Mesothelial cell of epicardium (in vitro differentiated cells): Measurements from ENCODE around the gene DNAJB6. TPM values are rescaled to one million over a fixed set of nuclear protein-coding genes. Genes with fewer than 3 reads are reported as not detected.

Source experiments
- DNase-seq, 2 experiments: peaks; one replicate each; pipeline ENCODE4 v3.0.0; 2021; ENCODE audit warnings: low spot score in 2 of 2; ENCODE audit not compliant: unreplicated experiment in 2 of 2
- H3K27ac Mint-ChIP-seq: 2 replicates; pipeline ENCODE4 v1.8.0; 2021; ENCODE audit warnings: mixed read lengths
- H3K27me3 Mint-ChIP-seq: 2 replicates; pipeline ENCODE4 v1.8.0; 2021; ENCODE audit warnings: low read depth, mixed read lengths
- H3K36me3 Mint-ChIP-seq: 2 replicates; pipeline ENCODE4 v1.8.0; 2021; ENCODE audit warnings: mixed read lengths
- H3K4me1 Mint-ChIP-seq: 2 replicates; pipeline ENCODE4 v1.8.0; 2021; ENCODE audit warnings: mixed read lengths
- H3K4me3 Mint-ChIP-seq: 2 replicates; pipeline ENCODE4 v1.8.0; 2021; ENCODE audit warnings: mild to moderate bottlenecking, moderate library complexity, mixed read lengths
- H3K9me3 Mint-ChIP-seq: 2 replicates; pipeline ENCODE4 v1.8.0; 2021; ENCODE audit warnings: mixed read lengths
- CTCF ChIP-seq: fragments of 200-600 bp; sonication (generic); IDR thresholded peaks from one replicate; pipeline ENCODE4 v1.5.0; 2021; ENCODE audit warnings: antibody characterized with exemption; ENCODE audit not compliant: unreplicated experiment
- total RNA-seq: library from RNA; stranded (reverse); gene quantifications from 3 replicates; pipeline ENCODE4 v1.2.1, GENCODE V29; 2021

Gene DNAJB6
- total RNA-seq, 1 donor from 2014 or later, result 115 TPM

GRCh38 chr7:157368955-157369354 is 32.2 kb downstream of the DNAJB6 start:
- Mint-ChIP-seq H3K27ac (no peak overlapping the region), H3K27me3 (no peaks in the 10 kb centered on the region), H3K4me3 (no peak overlapping the region), H3K36me3 (peaks cover 51% of the 10 kb centered on the region), H3K4me1 (no peaks in the 10 kb centered on the region), H3K9me3 (peaks cover 4% of the 10 kb centered on the region)
- no peak for DNase-seq
- TF ChIP-seq CTCF, result no peak

GRCh38 chr7:157370742-157371141 is 33.9 kb downstream of the DNAJB6 start:
- peaks cover 2% of the 10 kb centered on the region for H3K4me1 Mint-ChIP-seq
- H3K4me3 Mint-ChIP-seq, result no peak overlapping the region
- no peak overlapping the region for H3K27ac Mint-ChIP-seq
- H3K9me3 Mint-ChIP-seq, result peaks cover 4% of the 10 kb centered on the region
- H3K36me3 Mint-ChIP-seq, result peaks cover 44% of the 10 kb centered on the region
- no peaks in the 10 kb centered on the region for H3K27me3 Mint-ChIP-seq
- TF ChIP-seq CTCF, result no peak
- DNase-seq, result no peak

- Mint-ChIP-seq H3K9me3 (peaks cover 2% of the 10 kb centered on the region), H3K36me3 (peaks cover 40% of the 10 kb centered on the region), H3K27me3 (no peaks in the 10 kb centered on the region), H3K4me1 (peaks cover 2% of the 10 kb centered on the region), H3K27ac (no peak overlapping the region), H3K4me3 (no peak overlapping the region)
- no peak for DNase-seq
- TF ChIP-seq CTCF, result no peak
These were observed 34.5 kb downstream of the DNAJB6 start for GRCh38 chr7:157371296-157371695.

GRCh38 chr7:157372300-157373232 is 35.8 kb downstream of the DNAJB6 start:
- no peak overlapping the region for H3K27ac Mint-ChIP-seq
- H3K9me3 Mint-ChIP-seq, result no peaks in the 10 kb centered on the region
- TF ChIP-seq CTCF, result no peak
- DNase-seq, result no peak
- peaks cover 5% of the 10 kb centered on the region for H3K4me1 Mint-ChIP-seq
- H3K27me3 Mint-ChIP-seq, result no peaks in the 10 kb centered on the region
- no peak overlapping the region for H3K4me3 Mint-ChIP-seq
- peaks cover 34% of the 10 kb centered on the region for H3K36me3 Mint-ChIP-seq

GRCh38 chr7:157373493-157373892 is 36.7 kb downstream of the DNAJB6 start:
- no peaks in the 10 kb centered on the region for H3K9me3 Mint-ChIP-seq
- no peak overlapping the region for H3K27ac Mint-ChIP-seq
- peaks cover 28% of the 10 kb centered on the region for H3K36me3 Mint-ChIP-seq

More at GRCh38 chr7:157373493-157373892, 36.7 kb downstream of the DNAJB6 start:
- TF ChIP-seq CTCF, result no peak
- H3K4me1 Mint-ChIP-seq, result peaks cover 5% of the 10 kb centered on the region
- DNase-seq, result no peak
- H3K27me3 Mint-ChIP-seq, result no peaks in the 10 kb centered on the region
- no peak overlapping the region for H3K4me3 Mint-ChIP-seq
